ENCODE measurements around the gene HSD11B1. TPM values are rescaled to one million over a fixed set of nuclear protein-coding genes. Genes with fewer than 3 reads are reported as not detected.

Gene HSD11B1
- total RNA-seq, 6 experiments from 2014 or later, result 281 to 749 (median 512) TPM

DNA sequence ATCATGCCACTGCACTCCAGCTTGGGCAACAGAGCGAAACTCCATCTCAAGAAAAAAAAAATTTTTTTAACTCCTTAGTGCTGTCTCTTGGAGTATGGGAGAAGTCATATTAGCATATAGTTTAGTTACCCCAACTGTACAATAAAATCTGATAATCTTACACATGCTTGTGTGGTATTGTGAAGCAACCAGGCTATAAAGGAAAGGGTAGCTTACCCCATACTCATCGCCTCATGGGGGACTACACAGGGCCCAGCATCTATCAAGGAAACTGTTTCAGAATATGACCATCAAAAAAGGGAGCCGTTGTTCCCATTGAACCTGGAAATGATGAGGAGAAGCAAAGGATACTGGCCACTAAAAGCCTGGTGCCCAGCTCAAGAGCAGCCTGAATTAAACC lies 48.2 kb downstream of the HSD11B1 start:
- DNase-seq (no peak), ATAC-seq (no peak)
- Histone ChIP-seq H3K9me3 (no peaks in the 10 kb centered on the region), H3K27me3 (no peaks in the 10 kb centered on the region), H3K36me3 (no peaks in the 10 kb centered on the region), H3K4me3 (no peak overlapping the region), H3K4me1 (peaks cover 0 to 16% (median 2%) of the 10 kb centered on the region in 4 donors), H3K27ac (no peak overlapping the region)
- intact Hi-C loops (cut with DNase I), result no loop called here
- TF ChIP-seq POLR2A (IDR thresholded peaks at IDR 0.05), result no peak
- TF ChIP-seq, protein P1, sequence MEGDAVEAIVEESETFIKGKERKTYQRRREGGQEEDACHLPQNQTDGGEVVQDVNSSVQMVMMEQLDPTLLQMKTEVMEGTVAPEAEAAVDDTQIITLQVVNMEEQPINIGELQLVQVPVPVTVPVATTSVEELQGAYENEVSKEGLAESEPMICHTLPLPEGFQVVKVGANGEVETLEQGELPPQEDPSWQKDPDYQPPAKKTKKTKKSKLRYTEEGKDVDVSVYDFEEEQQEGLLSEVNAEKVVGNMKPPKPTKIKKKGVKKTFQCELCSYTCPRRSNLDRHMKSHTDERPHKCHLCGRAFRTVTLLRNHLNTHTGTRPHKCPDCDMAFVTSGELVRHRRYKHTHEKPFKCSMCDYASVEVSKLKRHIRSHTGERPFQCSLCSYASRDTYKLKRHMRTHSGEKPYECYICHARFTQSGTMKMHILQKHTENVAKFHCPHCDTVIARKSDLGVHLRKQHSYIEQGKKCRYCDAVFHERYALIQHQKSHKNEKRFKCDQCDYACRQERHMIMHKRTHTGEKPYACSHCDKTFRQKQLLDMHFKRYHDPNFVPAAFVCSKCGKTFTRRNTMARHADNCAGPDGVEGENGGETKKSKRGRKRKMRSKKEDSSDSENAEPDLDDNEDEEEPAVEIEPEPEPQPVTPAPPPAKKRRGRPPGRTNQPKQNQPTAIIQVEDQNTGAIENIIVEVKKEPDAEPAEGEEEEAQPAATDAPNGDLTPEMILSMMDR (IDR thresholded peaks at IDR 0.05), result no peak
- WGBS (ENCODE audit: insufficient coverage, low coverage, low lambda C conversion rate, missing lambda C conversion rate), result 85% methylated on average over 2 of the region's 3 CpGs

DNA sequence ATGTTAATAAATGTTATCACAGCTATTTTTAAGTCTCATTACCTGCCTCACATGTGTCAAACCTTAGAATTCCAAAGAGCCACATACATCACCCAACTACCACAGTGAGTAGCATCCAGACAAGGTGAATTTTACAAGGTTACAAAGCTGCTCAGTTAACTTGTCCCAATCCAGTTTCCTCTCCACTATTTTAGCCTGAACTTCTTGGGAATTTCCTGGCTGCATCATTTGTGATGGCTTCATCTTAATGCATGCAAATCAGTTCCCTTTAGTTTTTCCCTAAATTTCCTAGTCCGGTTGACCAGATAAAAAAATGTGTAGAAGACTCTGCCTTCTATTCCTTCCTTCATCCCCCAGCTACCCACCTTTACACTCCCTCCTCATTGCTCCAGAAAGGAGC lies 50.6 kb downstream of the HSD11B1 start:
- Histone ChIP-seq H3K4me1 (peaks cover 0 to 4% (median 0%) of the 10 kb centered on the region in 4 donors), H3K27ac (no peak overlapping the region), H3K27me3 (no peaks in the 10 kb centered on the region), H3K4me3 (no peak overlapping the region), H3K9me3 (no peaks in the 10 kb centered on the region), H3K36me3 (no peaks in the 10 kb centered on the region)
- TF ChIP-seq POLR2A (IDR thresholded peaks at IDR 0.05), result no peak
- TF ChIP-seq, protein P1 (IDR thresholded peaks at IDR 0.05), result no peak
- ATAC-seq (no peak), DNase-seq (no peak)
- intact Hi-C loops (cut with DNase I), result no loop called here
- 60% methylated on average over 1 of the region's 1 CpG for WGBS (ENCODE audit: insufficient coverage, low coverage, low lambda C conversion rate, missing lambda C conversion rate)

GRCh38 chr1:209755926-209756614 lies 51.4 kb downstream of the HSD11B1 start, which contains the start of gene TRAF3IP3:
TSS of gene TRAF3IP3 (plus strand) at chr1:209756053. CDS start at chr1:209760040, 3,987 bp downstream.
- ATAC-seq (peak; percentile 68 to 75 (median 70)), DNase-seq (no peak)
- intact Hi-C loops (cut with DNase I), result no loop called here
- TF ChIP-seq, protein P1 (IDR thresholded peaks at IDR 0.05), result no peak
- TF ChIP-seq POLR2A (IDR thresholded peaks at IDR 0.05), result no peak
- no peaks in the 10 kb centered on the region for H3K9me3 ChIP-seq
- peak within 1 kb of the TSS in 2 of 3 donors; percentile 38 to 40 for H3K27ac ChIP-seq
- WGBS (ENCODE audit: insufficient coverage, low coverage, low lambda C conversion rate, missing lambda C conversion rate), result 51% methylated on average over 8 of the region's 10 CpGs
- H3K27me3 ChIP-seq, result no peaks in the 10 kb centered on the region
- no peaks in the 10 kb centered on the region for H3K4me1 ChIP-seq
- H3K36me3 ChIP-seq, result no peaks in the 10 kb centered on the region
- peak within 1 kb of the TSS in 1 of 3 donors; percentile 16 for H3K4me3 ChIP-seq

DNA sequence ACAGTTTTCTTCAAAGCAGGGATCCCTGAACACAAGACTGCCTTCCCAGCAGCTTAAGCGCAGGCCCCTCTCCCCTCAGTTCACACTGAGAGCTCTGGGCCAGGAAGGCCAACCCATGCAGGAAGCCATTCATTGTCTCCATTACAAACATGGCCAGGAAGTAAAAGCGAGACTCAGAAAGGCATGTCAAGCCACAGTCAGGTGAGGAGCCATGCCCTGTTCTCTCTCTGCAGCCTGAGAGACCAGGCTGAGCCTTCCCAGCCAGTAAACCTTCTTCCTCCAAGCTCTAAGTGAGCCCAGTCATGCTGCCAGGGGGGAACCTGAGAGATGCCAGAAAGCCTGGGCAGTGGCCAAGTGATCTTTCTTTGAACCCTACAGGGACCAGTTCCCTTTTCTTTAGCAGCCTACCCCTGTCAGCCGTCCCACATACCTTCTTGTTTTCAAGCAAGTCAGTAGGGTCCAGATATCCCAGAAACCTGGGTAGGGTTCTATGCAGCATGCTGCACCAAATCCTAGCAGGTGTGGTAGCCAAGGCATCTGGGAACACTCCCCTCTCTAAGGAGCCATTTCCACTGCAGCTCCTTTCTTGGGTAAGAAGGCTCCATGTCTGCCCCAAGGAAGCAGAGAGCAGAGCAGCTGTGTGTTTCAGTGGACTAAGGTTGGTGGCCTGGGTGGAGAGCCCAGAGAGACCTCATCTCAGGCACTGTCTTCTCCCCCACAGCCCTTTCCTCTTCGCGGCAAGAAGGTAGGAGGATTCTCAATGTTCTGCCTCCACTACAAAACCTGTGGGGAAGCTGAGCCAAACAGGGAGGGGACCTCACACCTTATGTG lies 52.2 kb downstream of the HSD11B1 start:
- DNase-seq, result peak in 2 of 3 donors; percentile 31 to 60
- ATAC-seq, result peak; percentile 30 to 49 (median 46)
- intact Hi-C loops (cut with DNase I), result no loop called here
- no peak for TF ChIP-seq POLR2A (IDR thresholded peaks at IDR 0.05)
- TF ChIP-seq, protein P1 (IDR thresholded peaks at IDR 0.05), result no peak
- H3K27me3 ChIP-seq, result no peaks in the 10 kb centered on the region
- H3K4me1 ChIP-seq, result no peaks in the 10 kb centered on the region
- peak overlapping the region in 1 of 3 donors; percentile 16 for H3K4me3 ChIP-seq
- no peaks in the 10 kb centered on the region for H3K9me3 ChIP-seq
- 55% methylated on average over 4 of the region's 5 CpGs for WGBS (ENCODE audit: insufficient coverage, low coverage, low lambda C conversion rate, missing lambda C conversion rate)
- no peaks in the 10 kb centered on the region for H3K36me3 ChIP-seq
- H3K27ac ChIP-seq, result peak overlapping the region in 2 of 3 donors; percentile 38 to 40
